SK-MEL-5 (cell line): ENCODE data around the gene HTT-AS. TPM values are rescaled to one million over a fixed set of nuclear protein-coding genes. Genes with fewer than 3 reads are reported as not detected.

Source experiments
- DNase-seq: peaks from one replicate; pipeline ENCODE4 v3.0.0-alpha.2; 2016; ENCODE audit warnings: low read depth, low spot score
- in situ Hi-C: cut with HindIII; loops from 2 replicates; pipeline ENCODE4 v1.10.0; 2016; ENCODE audit warnings: low sequenced_read_pairs, high pct_unique_total_duplicates, low pct_unique_long_range_greater_than_20kb
- polyA plus RNA-seq, 2 experiments: library from polyadenylated mRNA; depleted of rRNA; stranded (reverse); fragments of >200 nt; gene quantifications; 2 replicates each; pipeline ENCODE4 v1.2.3, GENCODE V29; 2015
- total RNA-seq: library from RNA; depleted of rRNA; stranded (reverse); fragments of >200 nt; shearing (Covaris generic); gene quantifications from 2 replicates; pipeline ENCODE4 v1.2.3, GENCODE V29; 2014; rRNA removed

Gene HTT-AS
- total RNA-seq, result not detected in 2 replicates
- not detected in 2 replicates for polyA plus RNA-seq (2015; cell fraction: cytosol; rRNA removed)
- not detected in 2 replicates for polyA plus RNA-seq (2015; cell fraction: nucleus; rRNA removed)

DNA sequence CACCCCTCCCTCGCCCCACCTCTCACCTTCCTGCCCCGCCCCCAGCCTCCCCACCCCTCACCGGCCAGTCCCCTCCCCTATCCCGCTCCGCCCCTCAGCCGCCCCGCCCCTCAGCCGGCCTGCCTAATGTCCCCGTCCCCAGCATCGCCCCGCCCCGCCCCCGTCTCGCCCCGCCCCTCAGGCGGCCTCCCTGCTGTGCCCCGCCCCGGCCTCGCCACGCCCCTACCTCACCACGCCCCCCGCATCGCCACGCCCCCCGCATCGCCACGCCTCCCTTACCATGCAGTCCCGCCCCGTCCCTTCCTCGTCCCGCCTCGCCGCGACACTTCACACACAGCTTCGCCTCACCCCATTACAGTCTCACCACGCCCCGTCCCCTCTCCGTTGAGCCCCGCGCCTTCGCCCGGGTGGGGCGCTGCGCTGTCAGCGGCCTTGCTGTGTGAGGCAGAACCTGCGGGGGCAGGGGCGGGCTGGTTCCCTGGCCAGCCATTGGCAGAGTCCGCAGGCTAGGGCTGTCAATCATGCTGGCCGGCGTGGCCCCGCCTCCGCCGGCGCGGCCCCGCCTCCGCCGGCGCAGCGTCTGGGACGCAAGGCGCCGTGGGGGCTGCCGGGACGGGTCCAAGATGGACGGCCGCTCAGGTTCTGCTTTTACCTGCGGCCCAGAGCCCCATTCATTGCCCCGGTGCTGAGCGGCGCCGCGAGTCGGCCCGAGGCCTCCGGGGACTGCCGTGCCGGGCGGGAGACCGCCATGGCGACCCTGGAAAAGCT, at the start of gene HTT-AS, which contains the start of gene HTT:
Gene HTT-AS, minus strand, starts transcription at position 461 of the 768 bp plus-strand sequence.
Gene HTT, plus strand, starts transcription at position 604 of the 768 bp plus-strand sequence. Its CDS starts 145 bp downstream, at position 749.
- peak; percentile 91 for DNase-seq

GRCh38 chr4:3123181-3123671, 48.9 kb upstream of the HTT-AS start:
- in situ Hi-C loops, result no loop called here
- DNase-seq, result peak; percentile 82

More for the DNA sequence above, at the start of gene HTT-AS, which contains the start of gene HTT:
- in situ Hi-C loops, result no loop called here

- in situ Hi-C loops, result no loop called here
- peak; percentile 22 for DNase-seq
Observed at GRCh38 chr4:3122081-3122563, 47.8 kb upstream of the HTT-AS start.

GRCh38 chr4:3121596-3121995, 47.3 kb upstream of the HTT-AS start:
- in situ Hi-C loops, result no loop called here
- DNase-seq, result no peak

DNA sequence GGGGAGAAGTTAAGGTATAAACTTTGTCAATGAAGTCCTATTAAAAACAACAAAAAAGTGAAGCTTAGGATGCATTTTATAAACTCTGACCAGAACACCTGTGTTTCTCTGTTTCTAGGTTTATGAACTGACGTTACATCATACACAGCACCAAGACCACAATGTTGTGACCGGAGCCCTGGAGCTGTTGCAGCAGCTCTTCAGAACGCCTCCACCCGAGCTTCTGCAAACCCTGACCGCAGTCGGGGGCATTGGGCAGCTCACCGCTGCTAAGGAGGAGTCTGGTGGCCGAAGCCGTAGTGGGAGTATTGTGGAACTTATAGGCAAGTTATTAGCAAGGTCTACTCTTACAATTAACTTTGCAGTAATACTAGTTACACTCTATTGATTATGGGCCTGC, 46.8 kb upstream of the HTT-AS start:
- in situ Hi-C loops, result no loop called here
- DNase-seq, result no peak

DNA sequence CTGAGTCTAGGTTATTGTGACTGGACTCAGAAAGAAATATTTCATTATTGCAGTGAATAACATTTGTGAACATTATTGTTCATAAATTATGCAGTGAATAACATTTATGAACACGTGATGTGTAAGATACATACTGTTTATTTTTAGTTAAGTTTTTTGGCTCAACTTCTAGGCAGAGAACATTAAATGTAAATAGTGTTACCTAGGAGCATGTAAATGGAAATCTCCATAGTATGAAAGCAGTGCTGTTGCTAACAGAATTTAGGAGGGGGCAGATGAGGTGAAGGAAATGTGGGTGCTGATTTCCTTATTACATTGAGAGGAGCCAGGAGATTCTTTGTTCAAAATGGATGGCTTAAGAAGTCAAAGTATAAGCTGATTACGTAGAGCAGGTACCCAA, 45.1 kb upstream of the HTT-AS start:
- in situ Hi-C loops, result no loop called here
- DNase-seq, result no peak

GRCh38 chr4:3118312-3118711, 44.0 kb upstream of the HTT-AS start:
- in situ Hi-C loops, result no loop called here
- DNase-seq, result no peak

DNA sequence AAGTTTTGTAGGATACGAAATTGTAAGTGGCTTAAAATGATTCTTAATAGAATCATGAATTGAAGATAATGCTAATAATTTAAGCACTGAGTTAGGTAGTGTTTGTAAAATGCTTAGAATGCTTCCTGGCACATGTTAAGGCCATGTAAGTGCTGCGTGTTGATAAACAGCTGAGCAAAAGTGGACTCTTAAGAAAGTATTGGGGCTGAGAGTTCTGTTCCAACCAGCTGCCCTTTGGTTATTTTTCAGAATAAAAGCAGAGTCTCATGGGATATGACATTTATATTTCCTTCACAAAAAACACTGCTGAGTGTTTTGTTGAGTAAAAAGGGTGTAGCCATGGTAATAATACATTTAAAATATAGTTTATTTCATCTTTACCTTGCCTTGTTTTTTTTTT, 42.6 kb upstream of the HTT-AS start:
- in situ Hi-C loops, result no loop called here
- DNase-seq, result no peak

DNA sequence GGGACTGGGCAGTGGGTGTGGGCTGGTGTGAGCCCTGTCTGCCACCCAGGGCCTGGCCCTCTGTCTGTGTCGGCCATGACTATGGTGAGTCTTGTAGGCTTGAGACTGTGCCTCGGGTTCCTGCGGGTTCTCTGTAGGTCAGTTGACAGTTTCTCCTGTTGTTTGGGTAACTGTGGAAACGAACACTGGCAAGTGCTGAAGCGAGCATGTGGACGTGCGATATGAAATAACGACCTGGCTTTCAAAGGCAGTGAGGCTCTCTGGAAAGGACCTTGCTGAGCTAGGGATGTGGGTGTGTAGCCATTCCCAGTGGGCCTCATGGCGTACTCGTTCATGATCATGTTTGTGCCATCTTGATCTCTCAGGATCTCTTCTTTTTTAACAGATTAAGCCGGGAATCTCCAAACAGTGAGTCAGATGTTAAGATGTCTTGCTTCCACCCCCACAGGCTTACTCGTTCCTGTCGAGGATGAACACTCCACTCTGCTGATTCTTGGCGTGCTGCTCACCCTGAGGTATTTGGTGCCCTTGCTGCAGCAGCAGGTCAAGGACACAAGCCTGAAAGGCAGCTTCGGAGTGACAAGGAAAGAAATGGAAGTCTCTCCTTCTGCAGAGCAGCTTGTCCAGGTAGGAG, 41.4 kb upstream of the HTT-AS start:
- in situ Hi-C loops, result no loop called here
- DNase-seq, result no peak

- no peak for DNase-seq
- in situ Hi-C loops, result no loop called here
Observed at GRCh38 chr4:3114377-3114776, 40.0 kb upstream of the HTT-AS start.

GRCh38 chr4:3112609-3113469, 38.5 kb upstream of the HTT-AS start:
- DNase-seq, result no peak
- in situ Hi-C loops, result no loop called here

- DNase-seq, result no peak
- in situ Hi-C loops, result no loop called here
Observed at GRCh38 chr4:3112201-3112600, 37.9 kb upstream of the HTT-AS start.

GRCh38 chr4:3111461-3111860, 37.1 kb upstream of the HTT-AS start:
- in situ Hi-C loops, result no loop called here
- DNase-seq, result no peak

GRCh38 chr4:3108211-3108610, 33.9 kb upstream of the HTT-AS start:
- in situ Hi-C loops, result no loop called here
- no peak for DNase-seq

GRCh38 chr4:3107691-3108121, 33.4 kb upstream of the HTT-AS start:
- no peak for DNase-seq
- in situ Hi-C loops, result no loop called here

DNA sequence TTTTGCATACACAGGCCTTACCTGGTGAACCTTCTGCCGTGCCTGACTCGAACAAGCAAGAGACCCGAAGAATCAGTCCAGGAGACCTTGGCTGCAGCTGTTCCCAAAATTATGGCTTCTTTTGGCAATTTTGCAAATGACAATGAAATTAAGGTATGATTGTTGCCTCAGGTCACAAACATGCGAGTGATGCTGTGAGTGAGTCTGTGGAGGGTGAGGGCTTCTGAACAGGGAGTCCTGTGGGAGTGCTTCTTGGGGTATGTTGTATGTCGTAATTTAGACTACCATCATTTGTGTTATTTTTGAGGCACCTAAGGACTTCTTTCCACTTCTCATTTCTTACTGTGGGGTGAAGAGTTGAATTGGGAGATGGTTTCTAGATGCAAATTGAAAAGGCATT, 32.9 kb upstream of the HTT-AS start:
- no peak for DNase-seq
- in situ Hi-C loops, result no loop called here

DNA sequence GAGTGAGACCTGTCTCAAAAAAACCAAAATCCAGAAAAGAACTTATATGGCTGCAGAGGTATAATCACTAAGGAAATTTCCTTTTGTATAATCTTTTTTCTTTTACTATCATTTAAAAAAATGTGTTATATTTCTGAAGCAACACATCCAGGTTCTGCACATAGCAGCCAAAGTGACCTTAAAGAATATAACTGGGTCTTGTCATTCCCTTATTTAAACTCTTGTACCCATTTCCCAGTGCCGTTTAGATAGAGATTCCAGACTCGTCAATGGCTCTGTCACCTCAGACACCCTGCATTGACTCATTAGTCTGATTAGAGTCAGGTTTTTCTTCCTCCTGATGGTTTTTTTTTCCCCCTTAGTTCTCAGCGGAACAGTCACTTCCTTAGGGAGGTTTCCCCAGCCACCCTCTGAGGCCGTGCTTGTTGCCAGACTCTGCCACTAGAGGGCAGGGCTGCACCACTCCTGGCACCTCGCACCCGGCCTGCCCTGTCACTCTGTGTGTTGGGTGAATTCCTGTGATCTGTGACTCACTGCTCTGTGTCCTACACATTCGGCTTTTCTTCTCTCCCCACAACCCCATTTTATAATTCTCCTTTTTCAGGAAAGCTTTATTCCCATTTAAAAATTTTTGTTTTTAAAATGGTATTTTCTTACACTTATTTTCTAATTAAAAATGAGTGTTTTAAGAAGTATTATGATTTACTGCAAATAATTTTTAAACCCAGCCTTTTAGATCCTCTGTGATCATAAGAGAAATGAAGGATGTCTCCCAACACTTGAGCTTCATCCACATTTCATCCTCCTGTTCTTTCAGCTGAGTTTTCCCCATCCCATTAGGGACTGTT, 32.2 kb upstream of the HTT-AS start:
- peak; percentile 87 for DNase-seq
- in situ Hi-C loops, result no loop called here
